ENCODE measurements around the gene CDC14B.
A peak's percentile ranks its signal among the peaks of the same experiment; 100 is the strongest.

GRCh38 chr9:96453625-96454024 is 166.0 kb downstream of the CDC14B start:
- TF ChIP-seq CTCF (IDR thresholded peaks at IDR 0.05): peak; percentile 39
- TF ChIP-seq EZH2 (IDR thresholded peaks at IDR 0.05): no peak
- no peak for TF ChIP-seq EZH2phosphoT487 (IDR thresholded peaks at IDR 0.05)
